ENCODE data around the gene PSPC1. TPM values are rescaled to one million over a fixed set of nuclear protein-coding genes. Genes with fewer than 3 reads are reported as not detected.

PSPC1 gene, protein sequence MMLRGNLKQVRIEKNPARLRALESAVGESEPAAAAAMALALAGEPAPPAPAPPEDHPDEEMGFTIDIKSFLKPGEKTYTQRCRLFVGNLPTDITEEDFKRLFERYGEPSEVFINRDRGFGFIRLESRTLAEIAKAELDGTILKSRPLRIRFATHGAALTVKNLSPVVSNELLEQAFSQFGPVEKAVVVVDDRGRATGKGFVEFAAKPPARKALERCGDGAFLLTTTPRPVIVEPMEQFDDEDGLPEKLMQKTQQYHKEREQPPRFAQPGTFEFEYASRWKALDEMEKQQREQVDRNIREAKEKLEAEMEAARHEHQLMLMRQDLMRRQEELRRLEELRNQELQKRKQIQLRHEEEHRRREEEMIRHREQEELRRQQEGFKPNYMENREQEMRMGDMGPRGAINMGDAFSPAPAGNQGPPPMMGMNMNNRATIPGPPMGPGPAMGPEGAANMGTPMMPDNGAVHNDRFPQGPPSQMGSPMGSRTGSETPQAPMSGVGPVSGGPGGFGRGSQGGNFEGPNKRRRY
- 36.0 and 40.0 TPM in 2 replicates for total RNA-seq

DNA sequence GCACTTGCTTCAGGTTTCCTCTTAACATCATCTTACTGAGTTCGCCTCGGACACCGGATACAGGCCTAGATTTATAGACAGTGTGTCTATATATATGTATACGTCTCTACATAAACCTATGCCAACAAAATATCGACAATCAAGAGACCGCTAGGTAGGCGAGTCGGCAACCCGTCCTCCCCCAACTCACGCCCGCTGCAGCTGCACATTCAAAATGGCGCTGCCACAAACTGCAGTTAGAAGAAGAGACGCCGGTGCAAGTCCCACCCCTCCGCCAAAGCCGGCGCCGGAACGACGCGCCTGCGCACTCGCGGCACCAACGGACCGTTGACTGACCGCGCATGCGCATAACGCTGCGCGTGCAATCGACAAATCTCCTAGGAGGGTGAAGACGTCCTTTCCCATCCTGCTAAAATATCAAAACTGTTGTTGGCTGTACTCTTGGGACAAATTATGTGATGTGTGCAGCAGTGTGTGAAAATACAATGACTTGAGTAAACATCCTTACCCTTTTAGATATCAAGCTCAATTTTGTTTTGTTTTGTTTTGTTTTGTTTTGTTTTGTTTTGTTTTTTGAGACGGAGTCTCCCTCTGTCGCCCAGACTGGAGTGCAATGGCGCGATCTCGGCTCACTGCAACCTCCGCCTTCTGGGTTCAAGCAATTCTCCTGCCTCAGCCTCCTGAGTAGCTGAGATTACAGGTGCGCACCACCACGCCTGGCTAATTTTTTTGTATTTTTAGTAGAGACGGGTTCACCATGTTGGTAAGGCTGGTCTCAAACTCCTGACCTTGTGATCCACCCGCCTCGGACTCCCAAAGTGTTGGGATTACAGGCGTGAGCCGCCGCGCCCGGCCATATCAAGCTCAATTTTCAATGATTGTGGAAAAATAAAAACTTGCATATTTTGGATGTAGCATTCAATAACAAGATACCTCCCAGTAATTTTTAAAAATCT, at the start of gene PSPC1:
Gene PSPC1 (minus strand): TSS at position 219 of the 956 bp plus-strand sequence. CDS start 188 bp downstream, at position 31.

Other genes with a start within 250 kb of the PSPC1 start
- gene TPTE2, start 221.4 kb downstream of the PSPC1 start, total RNA-seq, result not detected in 2 replicates
- 15.9 and 16.6 TPM in 2 replicates for gene MPHOSPH8, start 149.3 kb downstream of the PSPC1 start, total RNA-seq
- 10.1 and 14.8 TPM in 2 replicates for gene ZMYM5, start 80.7 kb upstream of the PSPC1 start, total RNA-seq
- 36.7 and 40.2 TPM in 2 replicates for gene ZMYM2, start 175.8 kb upstream of the PSPC1 start, total RNA-seq